ENCODE data around the gene MRPL21.

DNA sequence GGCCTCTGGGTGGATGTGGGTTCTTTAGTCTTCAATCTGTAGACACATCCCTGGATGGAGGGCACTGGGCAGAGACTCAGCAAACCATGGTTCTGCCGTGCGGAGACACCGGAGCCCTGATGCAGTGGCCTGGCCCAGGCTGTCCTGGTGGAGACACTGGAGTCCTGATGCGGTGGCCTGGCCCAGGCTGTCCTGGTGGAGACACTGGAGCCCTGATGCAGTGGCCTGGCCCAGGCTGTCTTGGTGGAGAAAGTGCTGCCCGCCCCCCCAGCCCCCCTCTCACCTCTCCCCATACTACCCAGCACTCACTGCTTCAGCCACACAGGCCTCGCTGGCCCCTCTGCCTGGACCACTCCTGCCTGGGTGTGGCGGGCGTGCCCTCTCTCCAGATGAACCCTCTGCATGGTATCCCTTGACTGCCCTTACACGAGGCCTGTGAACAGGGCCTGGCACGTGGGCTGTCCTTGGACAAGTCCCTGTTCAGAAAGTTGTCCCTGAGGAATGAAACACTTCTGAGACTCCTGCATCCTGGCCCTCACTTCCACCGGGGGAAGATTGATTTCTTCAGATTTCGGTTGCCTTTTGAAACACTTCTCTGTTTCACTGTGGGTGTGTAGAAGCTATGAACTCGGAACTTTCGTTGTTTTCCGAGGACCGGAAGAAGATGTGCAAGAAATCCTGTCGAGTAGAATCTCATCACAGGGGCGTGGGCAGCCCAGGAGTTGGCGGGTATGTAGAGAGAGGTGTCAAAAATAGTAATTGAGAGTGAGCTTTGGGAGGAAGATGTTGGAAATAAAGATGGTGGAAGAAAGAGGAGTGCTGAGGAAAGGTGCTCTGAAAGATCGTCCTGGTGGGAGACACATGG, 26.3 kb upstream of the MRPL21 start:
- TF ChIP-seq NR3C1 (IDR thresholded peaks at IDR 0.05) (no peak), POLR2A (IDR thresholded peaks at IDR 0.05; ENCODE audit: low read length) (no peak), BHLHE40 (IDR thresholded peaks at IDR 0.05; ENCODE audit: low read depth, low read length) (no peak), RAD21 (conservative IDR thresholded peaks at IDR 0.05 in 1 of 2, IDR thresholded peaks at IDR 0.05 in 1 of 2) (no peak), ZC3H11A (IDR thresholded peaks at IDR 0.05) (no peak), CEBPB (IDR thresholded peaks at IDR 0.05) (no peak), RNF2 (IDR thresholded peaks at IDR 0.05; ENCODE audit: borderline replicate concordance, low read depth) (no peak)
- TF ChIP-seq, protein P1, sequence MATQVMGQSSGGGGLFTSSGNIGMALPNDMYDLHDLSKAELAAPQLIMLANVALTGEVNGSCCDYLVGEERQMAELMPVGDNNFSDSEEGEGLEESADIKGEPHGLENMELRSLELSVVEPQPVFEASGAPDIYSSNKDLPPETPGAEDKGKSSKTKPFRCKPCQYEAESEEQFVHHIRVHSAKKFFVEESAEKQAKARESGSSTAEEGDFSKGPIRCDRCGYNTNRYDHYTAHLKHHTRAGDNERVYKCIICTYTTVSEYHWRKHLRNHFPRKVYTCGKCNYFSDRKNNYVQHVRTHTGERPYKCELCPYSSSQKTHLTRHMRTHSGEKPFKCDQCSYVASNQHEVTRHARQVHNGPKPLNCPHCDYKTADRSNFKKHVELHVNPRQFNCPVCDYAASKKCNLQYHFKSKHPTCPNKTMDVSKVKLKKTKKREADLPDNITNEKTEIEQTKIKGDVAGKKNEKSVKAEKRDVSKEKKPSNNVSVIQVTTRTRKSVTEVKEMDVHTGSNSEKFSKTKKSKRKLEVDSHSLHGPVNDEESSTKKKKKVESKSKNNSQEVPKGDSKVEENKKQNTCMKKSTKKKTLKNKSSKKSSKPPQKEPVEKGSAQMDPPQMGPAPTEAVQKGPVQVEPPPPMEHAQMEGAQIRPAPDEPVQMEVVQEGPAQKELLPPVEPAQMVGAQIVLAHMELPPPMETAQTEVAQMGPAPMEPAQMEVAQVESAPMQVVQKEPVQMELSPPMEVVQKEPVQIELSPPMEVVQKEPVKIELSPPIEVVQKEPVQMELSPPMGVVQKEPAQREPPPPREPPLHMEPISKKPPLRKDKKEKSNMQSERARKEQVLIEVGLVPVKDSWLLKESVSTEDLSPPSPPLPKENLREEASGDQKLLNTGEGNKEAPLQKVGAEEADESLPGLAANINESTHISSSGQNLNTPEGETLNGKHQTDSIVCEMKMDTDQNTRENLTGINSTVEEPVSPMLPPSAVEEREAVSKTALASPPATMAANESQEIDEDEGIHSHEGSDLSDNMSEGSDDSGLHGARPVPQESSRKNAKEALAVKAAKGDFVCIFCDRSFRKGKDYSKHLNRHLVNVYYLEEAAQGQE (IDR thresholded peaks at IDR 0.05), result no peak
- TF ChIP-seq, protein P2, sequence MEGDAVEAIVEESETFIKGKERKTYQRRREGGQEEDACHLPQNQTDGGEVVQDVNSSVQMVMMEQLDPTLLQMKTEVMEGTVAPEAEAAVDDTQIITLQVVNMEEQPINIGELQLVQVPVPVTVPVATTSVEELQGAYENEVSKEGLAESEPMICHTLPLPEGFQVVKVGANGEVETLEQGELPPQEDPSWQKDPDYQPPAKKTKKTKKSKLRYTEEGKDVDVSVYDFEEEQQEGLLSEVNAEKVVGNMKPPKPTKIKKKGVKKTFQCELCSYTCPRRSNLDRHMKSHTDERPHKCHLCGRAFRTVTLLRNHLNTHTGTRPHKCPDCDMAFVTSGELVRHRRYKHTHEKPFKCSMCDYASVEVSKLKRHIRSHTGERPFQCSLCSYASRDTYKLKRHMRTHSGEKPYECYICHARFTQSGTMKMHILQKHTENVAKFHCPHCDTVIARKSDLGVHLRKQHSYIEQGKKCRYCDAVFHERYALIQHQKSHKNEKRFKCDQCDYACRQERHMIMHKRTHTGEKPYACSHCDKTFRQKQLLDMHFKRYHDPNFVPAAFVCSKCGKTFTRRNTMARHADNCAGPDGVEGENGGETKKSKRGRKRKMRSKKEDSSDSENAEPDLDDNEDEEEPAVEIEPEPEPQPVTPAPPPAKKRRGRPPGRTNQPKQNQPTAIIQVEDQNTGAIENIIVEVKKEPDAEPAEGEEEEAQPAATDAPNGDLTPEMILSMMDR (IDR thresholded peaks at IDR 0.05), result no peak
- TF ChIP-seq, protein P3, sequence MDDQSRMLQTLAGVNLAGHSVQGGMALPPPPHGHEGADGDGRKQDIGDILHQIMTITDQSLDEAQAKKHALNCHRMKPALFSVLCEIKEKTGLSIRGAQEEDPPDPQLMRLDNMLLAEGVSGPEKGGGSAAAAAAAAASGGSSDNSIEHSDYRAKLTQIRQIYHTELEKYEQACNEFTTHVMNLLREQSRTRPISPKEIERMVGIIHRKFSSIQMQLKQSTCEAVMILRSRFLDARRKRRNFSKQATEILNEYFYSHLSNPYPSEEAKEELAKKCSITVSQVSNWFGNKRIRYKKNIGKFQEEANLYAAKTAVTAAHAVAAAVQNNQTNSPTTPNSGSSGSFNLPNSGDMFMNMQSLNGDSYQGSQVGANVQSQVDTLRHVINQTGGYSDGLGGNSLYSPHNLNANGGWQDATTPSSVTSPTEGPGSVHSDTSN (IDR thresholded peaks at IDR 0.05), result no peak

Data from A549 (cell line).